GM23338 (cell line): ENCODE measurements around the gene DMBT1. TPM values are rescaled to one million over a fixed set of nuclear protein-coding genes. Genes with fewer than 3 reads are reported as not detected.

Experiments
- ATAC-seq: fragments of 200-7000 bp; cut with Tn5 transposase; 3 replicates; pipeline ENCODE4 v1.9.1; 2020
- DNase-seq: peaks from one replicate; pipeline ENCODE4 v3.0.0-alpha.2; 2015; ENCODE audit warnings: low spot score
- H2AFZ ChIP-seq: fragments of 200-600 bp; sonication (generic); 2 replicates; pipeline ENCODE4 v1.8.0; 2016; ENCODE audit warnings: antibody characterized with exemption, mild to moderate bottlenecking, moderate library complexity
- H3F3A ChIP-seq: fragments of 200-600 bp; sonication (generic); replicated peaks from 2 replicates; pipeline ENCODE4 v1.8.0; 2017; ENCODE audit warnings: antibody characterized with exemption, mixed run types, low read depth
- H3K27ac ChIP-seq: fragments of 200-600 bp; sonication (generic); 2 replicates; pipeline ENCODE4 v1.6.1; 2016; ENCODE audit warnings: low read depth
- H3K27me3 ChIP-seq: fragments of 200-600 bp; sonication (generic); 2 replicates; pipeline ENCODE4 v1.8.0; 2016; ENCODE audit warnings: mild to moderate bottlenecking, mixed run types, moderate library complexity; ENCODE audit not compliant: insufficient read depth
- H3K36me3 ChIP-seq: fragments of 200-600 bp; sonication (generic); 2 replicates; pipeline ENCODE4 v1.8.0; 2016; ENCODE audit warnings: mild to moderate bottlenecking; ENCODE audit not compliant: insufficient read depth
- H3K4me1 ChIP-seq: fragments of 200-600 bp; sonication (generic); 2 replicates; pipeline ENCODE4 v1.8.0; 2016; ENCODE audit warnings: mild to moderate bottlenecking, moderate library complexity; ENCODE audit not compliant: insufficient read depth
- H3K4me2 ChIP-seq: fragments of 200-600 bp; sonication (generic); 2 replicates; pipeline ENCODE4 v1.7.1; 2017; ENCODE audit warnings: mixed run types
- H3K4me3 ChIP-seq: fragments of 200-600 bp; sonication (generic); 2 replicates; pipeline ENCODE4 v1.6.1; 2016; ENCODE audit warnings: mixed run types
- H3K79me2 ChIP-seq: fragments of 200-600 bp; sonication (generic); replicated peaks from 2 replicates; pipeline ENCODE4 v1.8.0; 2017; ENCODE audit warnings: mild to moderate bottlenecking; ENCODE audit not compliant: insufficient read depth
- H3K9me2 ChIP-seq: fragments of 200-600 bp; sonication (generic); 2 replicates; pipeline ENCODE4 v1.8.0; 2017; ENCODE audit not compliant: insufficient read depth
- H4K20me1 ChIP-seq: fragments of 200-600 bp; sonication (generic); replicated peaks from 2 replicates; pipeline ENCODE4 v1.8.0; 2017; ENCODE audit warnings: mild to moderate bottlenecking; ENCODE audit not compliant: insufficient read depth
- H3K27ac Mint-ChIP-seq: 2 replicates; pipeline ENCODE4 v1.8.0; 2020; ENCODE audit warnings: inconsistent platforms, mild to moderate bottlenecking, moderate library complexity, mixed read lengths
- H3K27me3 Mint-ChIP-seq: 3 replicates; pipeline ENCODE4 v1.8.0; 2022; ENCODE audit warnings: low read depth, mild to moderate bottlenecking, moderate library complexity, mixed read lengths, inconsistent platforms; ENCODE audit not compliant: insufficient read depth, poor library complexity
- H3K36me3 Mint-ChIP-seq: 3 replicates; pipeline ENCODE4 v1.8.0; 2021; ENCODE audit warnings: low read depth, mild to moderate bottlenecking, inconsistent platforms, moderate library complexity, mixed read lengths
- H3K4me1 Mint-ChIP-seq: 3 replicates; pipeline ENCODE4 v1.8.0; 2020; ENCODE audit warnings: mild to moderate bottlenecking, inconsistent platforms, mixed read lengths
- H3K4me3 Mint-ChIP-seq: 3 replicates; pipeline ENCODE4 v1.8.0; 2021; ENCODE audit warnings: moderate library complexity, mild to moderate bottlenecking, inconsistent platforms, mixed read lengths
- H3K9me3 Mint-ChIP-seq: 3 replicates; pipeline ENCODE4 v1.8.0; 2020; ENCODE audit warnings: moderate library complexity, mild to moderate bottlenecking, inconsistent platforms, mixed read lengths
- CREB1 ChIP-seq: fragments of 250-450 bp; sonication (Bioruptor Pico); IDR thresholded peaks from 2 replicates; pipeline ENCODE4 v1.5.0; 2020; ENCODE audit warnings: low read depth, mild to moderate bottlenecking, moderate library complexity
- EZH2 ChIP-seq: fragments of 200-600 bp; sonication (generic); IDR thresholded peaks from one replicate; pipeline ENCODE4 v1.8.0; 2017; ENCODE audit warnings: antibody characterized with exemption, mild to moderate bottlenecking, low read depth; ENCODE audit not compliant: unreplicated experiment
- EZH2phosphoT487 ChIP-seq: fragments of 200-600 bp; sonication (generic); IDR thresholded peaks from one replicate; pipeline ENCODE4 v1.8.1; 2018; ENCODE audit warnings: antibody characterized with exemption; ENCODE audit not compliant: unreplicated experiment
- JUNB ChIP-seq: IDR thresholded peaks from one replicate; pipeline ENCODE4 v1.6.1; 2016; ENCODE audit warnings: antibody characterized with exemption; ENCODE audit not compliant: unreplicated experiment
- STAT1 ChIP-seq: IDR thresholded peaks from one replicate; pipeline ENCODE4 v1.6.1; 2016; ENCODE audit warnings: antibody characterized with exemption; ENCODE audit not compliant: unreplicated experiment
- polyA plus RNA-seq: library from polyadenylated mRNA; unstranded; fragments of >200 nt; fragmentation: Nextera tagmentation; extraction: Ambion mirVana; gene quantifications from 2 replicates; pipeline ENCODE4 v1.2.1, GENCODE V29; 2016
- total RNA-seq: library from RNA; depleted of rRNA; stranded (reverse); fragments of >200 nt; shearing (Covaris generic); gene quantifications from 2 replicates; pipeline ENCODE4 v1.2.3, GENCODE V29; 2014
- TF ChIP-seq, protein P1 (sequence below): fragments of 250-450 bp; sonication (Bioruptor Pico); IDR thresholded peaks from 2 replicates; pipeline ENCODE4 v1.5.0; 2020; ENCODE audit warnings: mild to moderate bottlenecking, moderate library complexity
- TF ChIP-seq, protein P2 (sequence below): IDR thresholded peaks from 2 replicates; pipeline ENCODE4 v1.6.1; 2016; ENCODE audit warnings: antibody characterized with exemption

Gene DMBT1
- total and polyA plus RNA-seq, 2 experiments from 2014 or later: 0.03 to 0.05 TPM

DNA sequence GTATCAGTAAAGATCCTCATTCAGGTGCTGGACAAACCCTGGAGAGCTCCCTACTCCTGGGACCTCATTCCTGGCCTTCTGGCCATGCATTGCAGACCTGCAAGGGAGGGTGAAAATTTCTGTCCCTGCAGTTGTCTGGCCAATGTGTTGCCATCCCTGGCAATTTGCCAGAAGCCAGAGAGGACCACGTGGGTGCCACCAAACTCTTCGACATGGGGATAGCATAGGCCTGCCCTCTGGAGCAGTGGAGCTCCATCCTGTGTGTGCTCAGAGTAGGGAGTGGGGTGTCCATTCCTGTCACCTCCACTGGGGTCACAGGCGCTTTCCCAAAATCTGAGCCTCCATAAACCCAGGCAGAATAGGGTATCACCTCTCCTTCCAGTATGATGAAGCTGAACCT lies 31.2 kb downstream of the DMBT1 start:
- Histone ChIP-seq H3K4me2 (no peak overlapping the region), H3K4me3 (no peak overlapping the region), H3F3A (no peaks in the 10 kb centered on the region), H3K4me1 (no peaks in the 10 kb centered on the region), H3K9me2 (no peaks in the 10 kb centered on the region), H3K27ac (no peak overlapping the region), H2AFZ (no peak overlapping the region), H3K79me2 (no peaks in the 10 kb centered on the region), H3K27me3 (no peaks in the 10 kb centered on the region), H4K20me1 (no peaks in the 10 kb centered on the region), H3K36me3 (no peaks in the 10 kb centered on the region)
- Mint-ChIP-seq H3K27ac (no peak overlapping the region), H3K27me3 (peaks cover 5% of the 10 kb centered on the region), H3K36me3 (no peaks in the 10 kb centered on the region), H3K9me3 (peaks cover 8% of the 10 kb centered on the region; the same call in 2 of the 3 replicates), H3K4me3 (no peak overlapping the region), H3K4me1 (no peaks in the 10 kb centered on the region)
- DNase-seq (no peak), ATAC-seq (no peak)
- TF ChIP-seq STAT1: no peak

DNA sequence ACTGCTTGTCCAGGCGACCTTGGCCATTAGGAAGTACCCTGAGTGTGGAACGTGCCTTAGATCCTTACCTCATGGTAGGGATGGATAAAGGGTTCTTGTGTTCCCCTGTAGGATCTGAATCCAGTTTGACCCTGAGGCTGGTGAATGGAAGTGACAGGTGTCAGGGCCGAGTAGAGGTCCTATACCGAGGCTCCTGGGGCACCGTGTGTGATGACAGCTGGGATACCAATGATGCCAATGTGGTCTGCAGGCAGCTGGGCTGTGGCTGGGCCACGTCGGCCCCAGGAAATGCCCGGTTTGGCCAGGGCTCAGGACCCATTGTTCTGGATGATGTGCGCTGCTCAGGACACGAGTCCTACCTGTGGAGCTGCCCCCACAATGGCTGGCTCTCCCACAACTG lies 31.6 kb downstream of the DMBT1 start:
- H4K20me1 ChIP-seq: no peaks in the 10 kb centered on the region
- ATAC-seq: no peak

More for the DNA sequence above, 31.6 kb downstream of the DMBT1 start:
- Histone ChIP-seq H3K27ac (no peak overlapping the region), H3K4me1 (no peaks in the 10 kb centered on the region), H3K27me3 (no peaks in the 10 kb centered on the region), H3K4me2 (no peak overlapping the region), H3K79me2 (no peaks in the 10 kb centered on the region), H3F3A (no peaks in the 10 kb centered on the region), H3K36me3 (no peaks in the 10 kb centered on the region), H2AFZ (no peak overlapping the region), H3K9me2 (no peaks in the 10 kb centered on the region), H3K4me3 (no peak overlapping the region)
- no peak overlapping the region for H3K27ac Mint-ChIP-seq
- peaks cover 5% of the 10 kb centered on the region for H3K27me3 Mint-ChIP-seq
- H3K9me3 Mint-ChIP-seq: peaks cover 6% of the 10 kb centered on the region; the same call in 2 of the 3 replicates
- no peaks in the 10 kb centered on the region for H3K36me3 Mint-ChIP-seq
- no peaks in the 10 kb centered on the region for H3K4me1 Mint-ChIP-seq
- no peak overlapping the region for H3K4me3 Mint-ChIP-seq
- no peak for TF ChIP-seq CREB1
- no peak for TF ChIP-seq STAT1
- TF ChIP-seq EZH2phosphoT487: no peak
- TF ChIP-seq, protein P1, sequence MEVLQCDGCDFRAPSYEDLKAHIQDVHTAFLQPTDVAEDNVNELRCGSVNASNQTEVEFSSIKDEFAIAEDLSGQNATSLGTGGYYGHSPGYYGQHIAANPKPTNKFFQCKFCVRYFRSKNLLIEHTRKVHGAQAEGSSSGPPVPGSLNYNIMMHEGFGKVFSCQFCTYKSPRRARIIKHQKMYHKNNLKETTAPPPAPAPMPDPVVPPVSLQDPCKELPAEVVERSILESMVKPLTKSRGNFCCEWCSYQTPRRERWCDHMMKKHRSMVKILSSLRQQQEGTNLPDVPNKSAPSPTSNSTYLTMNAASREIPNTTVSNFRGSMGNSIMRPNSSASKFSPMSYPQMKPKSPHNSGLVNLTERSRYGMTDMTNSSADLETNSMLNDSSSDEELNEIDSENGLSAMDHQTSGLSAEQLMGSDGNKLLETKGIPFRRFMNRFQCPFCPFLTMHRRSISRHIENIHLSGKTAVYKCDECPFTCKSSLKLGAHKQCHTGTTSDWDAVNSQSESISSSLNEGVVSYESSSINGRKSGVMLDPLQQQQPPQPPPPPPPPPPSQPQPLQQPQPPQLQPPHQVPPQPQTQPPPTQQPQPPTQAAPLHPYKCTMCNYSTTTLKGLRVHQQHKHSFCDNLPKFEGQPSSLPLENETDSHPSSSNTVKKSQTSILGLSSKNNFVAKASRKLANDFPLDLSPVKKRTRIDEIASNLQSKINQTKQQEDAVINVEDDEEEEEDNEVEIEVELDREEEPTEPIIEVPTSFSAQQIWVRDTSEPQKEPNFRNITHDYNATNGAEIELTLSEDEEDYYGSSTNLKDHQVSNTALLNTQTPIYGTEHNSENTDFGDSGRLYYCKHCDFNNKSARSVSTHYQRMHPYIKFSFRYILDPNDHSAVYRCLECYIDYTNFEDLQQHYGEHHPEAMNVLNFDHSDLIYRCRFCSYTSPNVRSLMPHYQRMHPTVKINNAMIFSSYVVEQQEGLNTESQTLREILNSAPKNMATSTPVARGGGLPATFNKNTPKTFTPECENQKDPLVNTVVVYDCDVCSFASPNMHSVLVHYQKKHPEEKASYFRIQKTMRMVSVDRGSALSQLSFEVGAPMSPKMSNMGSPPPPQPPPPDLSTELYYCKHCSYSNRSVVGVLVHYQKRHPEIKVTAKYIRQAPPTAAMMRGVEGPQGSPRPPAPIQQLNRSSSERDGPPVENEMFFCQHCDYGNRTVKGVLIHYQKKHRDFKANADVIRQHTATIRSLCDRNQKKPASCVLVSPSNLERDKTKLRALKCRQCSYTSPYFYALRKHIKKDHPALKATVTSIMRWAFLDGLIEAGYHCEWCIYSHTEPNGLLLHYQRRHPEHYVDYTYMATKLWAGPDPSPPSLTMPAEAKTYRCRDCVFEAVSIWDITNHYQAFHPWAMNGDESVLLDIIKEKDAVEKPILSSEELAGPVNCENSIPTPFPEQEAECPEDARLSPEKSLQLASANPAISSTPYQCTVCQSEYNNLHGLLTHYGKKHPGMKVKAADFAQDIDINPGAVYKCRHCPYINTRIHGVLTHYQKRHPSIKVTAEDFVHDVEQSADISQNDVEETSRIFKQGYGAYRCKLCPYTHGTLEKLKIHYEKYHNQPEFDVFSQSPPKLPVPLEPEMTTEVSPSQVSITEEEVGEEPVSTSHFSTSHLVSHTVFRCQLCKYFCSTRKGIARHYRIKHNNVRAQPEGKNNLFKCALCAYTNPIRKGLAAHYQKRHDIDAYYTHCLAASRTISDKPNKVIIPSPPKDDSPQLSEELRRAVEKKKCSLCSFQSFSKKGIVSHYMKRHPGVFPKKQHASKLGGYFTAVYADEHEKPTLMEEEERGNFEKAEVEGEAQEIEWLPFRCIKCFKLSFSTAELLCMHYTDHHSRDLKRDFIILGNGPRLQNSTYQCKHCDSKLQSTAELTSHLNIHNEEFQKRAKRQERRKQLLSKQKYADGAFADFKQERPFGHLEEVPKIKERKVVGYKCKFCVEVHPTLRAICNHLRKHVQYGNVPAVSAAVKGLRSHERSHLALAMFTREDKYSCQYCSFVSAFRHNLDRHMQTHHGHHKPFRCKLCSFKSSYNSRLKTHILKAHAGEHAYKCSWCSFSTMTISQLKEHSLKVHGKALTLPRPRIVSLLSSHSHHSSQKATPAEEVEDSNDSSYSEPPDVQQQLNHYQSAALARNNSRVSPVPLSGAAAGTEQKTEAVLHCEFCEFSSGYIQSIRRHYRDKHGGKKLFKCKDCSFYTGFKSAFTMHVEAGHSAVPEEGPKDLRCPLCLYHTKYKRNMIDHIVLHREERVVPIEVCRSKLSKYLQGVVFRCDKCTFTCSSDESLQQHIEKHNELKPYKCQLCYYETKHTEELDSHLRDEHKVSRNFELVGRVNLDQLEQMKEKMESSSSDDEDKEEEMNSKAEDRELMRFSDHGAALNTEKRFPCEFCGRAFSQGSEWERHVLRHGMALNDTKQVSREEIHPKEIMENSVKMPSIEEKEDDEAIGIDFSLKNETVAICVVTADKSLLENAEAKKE (CRISPR knock-in tag): no peak
- TF ChIP-seq, protein P2, sequence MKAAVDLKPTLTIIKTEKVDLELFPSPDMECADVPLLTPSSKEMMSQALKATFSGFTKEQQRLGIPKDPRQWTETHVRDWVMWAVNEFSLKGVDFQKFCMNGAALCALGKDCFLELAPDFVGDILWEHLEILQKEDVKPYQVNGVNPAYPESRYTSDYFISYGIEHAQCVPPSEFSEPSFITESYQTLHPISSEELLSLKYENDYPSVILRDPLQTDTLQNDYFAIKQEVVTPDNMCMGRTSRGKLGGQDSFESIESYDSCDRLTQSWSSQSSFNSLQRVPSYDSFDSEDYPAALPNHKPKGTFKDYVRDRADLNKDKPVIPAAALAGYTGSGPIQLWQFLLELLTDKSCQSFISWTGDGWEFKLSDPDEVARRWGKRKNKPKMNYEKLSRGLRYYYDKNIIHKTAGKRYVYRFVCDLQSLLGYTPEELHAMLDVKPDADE: no peak
- no peak for TF ChIP-seq EZH2
- no peak for TF ChIP-seq JUNB
- DNase-seq: no peak
